GM12892 (cell line): ENCODE results near the gene ARHGAP29.

Experiments
- POLR2AphosphoS5 ChIP-seq: IDR thresholded peaks from 2 replicates; pipeline ENCODE4 v1.6.1; 2011; ENCODE audit warnings: low read depth, low read length, control low read depth
- TAF1 ChIP-seq: IDR thresholded peaks from 2 replicates; pipeline ENCODE4 v1.6.1; 2011; ENCODE audit warnings: low read depth, mild to moderate bottlenecking, control low read depth, low read length, borderline replicate concordance

DNA sequence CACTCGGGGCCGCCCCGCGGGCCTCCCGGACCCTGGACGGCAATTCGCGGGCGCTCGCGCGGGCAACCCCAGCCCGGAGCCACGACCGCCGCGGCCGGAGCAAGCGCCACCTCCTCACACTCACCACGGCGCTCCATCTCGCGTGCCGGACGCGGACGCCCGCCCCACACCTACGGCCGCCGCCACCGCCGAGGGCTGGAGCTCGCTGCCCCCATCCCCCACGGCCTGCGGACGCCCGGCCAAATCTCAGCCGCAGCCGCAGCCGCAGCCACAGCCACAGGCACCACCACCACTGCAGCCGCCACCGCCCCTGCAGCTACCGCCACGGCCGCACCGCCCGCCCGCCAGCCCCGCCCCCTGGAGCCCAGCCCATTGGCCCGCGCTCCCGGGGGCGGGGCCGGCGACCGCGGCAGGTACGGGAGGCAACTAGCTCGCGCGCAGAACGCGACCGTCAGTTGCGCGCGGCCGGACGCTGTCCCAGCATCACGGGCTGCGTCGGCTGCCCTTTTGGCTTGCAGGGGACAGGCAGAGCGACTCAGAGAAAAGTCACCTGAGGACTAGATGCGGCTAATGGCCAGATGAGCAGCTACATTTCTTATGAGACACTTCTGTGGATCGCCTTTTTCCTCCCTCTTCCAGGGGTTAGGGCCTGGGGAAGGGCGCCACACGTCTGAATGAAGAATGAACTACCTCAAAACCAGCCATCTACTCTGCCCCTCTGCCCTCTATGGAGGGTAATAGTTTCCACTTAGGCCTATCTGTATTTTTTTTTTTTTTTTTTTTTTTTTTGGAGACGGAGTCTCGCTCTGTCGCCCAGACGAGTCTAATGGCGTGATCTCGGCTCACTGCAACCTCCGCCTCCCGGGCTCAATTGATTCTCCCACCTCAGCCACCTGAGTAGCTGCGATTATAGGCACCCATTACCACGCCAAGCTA is at the start of gene ARHGAP29:
- TF ChIP-seq POLR2AphosphoS5 (no peak), TAF1 (no peak)
